ENCODE measurements around the gene MYMK.

Gene MYMK

DNA sequence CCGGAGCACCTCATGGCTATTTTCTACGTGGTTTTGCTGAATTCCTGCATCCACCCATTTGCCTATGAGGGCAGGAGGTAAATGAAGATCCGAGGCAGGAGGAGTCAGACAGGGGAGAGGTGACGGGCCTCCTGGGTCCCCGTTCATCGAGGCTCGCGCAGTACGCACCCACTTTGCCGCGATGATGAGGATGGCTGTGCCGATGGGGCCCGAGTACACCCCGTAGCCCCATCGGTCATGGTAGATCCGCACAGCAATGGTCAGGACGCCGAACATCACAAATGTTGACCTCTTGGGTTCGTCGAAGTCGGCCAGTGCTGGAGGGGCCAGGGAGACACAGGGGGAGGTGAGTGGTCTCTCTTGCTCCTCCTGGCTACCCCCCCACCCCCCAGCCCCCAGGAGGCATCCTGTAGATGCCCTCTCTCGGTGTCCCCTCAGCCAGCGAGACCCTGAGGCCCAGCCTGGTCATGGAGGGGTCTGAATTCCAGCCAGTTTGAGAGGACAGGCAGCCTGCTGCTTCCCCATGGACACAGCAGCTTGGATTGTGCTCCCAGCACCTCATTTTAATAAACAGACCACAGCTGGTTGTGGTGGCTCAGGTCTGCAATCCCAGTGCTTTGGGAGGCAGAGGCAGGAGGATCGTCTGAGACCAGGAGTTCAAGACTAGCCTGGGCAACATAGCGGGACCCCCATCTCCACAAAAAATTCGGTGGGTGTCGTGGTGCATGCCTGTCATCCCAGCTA, 5.9 kb downstream of the MYMK start:
- no peak for DNase-seq (ENCODE audit: low read depth in 2 of 2)

DNA sequence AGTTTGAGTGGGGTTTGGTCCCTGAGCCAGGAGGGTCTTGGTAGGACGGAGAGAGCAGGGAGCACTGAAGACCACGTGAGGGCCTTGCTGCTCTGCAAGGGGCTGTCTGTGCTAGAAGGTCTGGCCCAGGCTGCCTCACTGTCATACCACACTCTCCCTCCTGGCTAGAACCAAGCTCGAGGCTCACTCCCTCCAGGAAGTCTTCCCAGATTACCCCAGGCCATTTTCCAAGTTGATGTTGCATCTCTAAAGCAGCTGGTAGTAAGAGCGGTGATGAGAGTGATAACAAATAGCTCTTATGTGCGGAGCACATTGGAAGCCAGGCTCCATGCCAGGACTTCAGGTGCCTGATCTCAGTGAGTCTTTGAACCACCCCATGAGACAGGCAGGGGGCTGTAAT, 6.6 kb downstream of the MYMK start:
- no peak for DNase-seq (ENCODE audit: low read depth in 2 of 2)

DNA sequence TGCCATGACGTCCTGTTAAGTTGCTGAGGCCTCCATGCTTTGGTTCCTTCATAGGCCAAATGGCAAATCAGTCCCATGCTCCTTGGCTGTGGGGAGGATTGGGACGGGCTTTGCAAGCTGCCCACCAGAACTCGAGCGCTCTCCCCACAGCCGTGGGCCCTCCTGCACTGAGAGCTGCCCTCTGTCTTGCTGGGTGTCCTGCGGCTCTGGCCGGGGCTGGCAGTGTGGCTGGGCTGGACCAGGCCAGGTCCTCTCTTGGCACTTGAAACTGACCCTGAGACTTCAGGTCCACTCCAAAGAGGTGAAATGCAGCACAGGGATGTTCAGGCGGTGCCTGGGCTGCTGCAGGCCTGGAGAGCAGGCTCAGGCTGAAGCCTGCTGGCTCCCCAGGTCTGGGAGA, 7.0 kb downstream of the MYMK start:
- DNase-seq (ENCODE audit: low read depth in 2 of 2): no peak

- DNase-seq (ENCODE audit: low read depth in 2 of 2): no peak
These were observed 7.8 kb downstream of the MYMK start for GRCh38 chr9:133516961-133517350.

DNA sequence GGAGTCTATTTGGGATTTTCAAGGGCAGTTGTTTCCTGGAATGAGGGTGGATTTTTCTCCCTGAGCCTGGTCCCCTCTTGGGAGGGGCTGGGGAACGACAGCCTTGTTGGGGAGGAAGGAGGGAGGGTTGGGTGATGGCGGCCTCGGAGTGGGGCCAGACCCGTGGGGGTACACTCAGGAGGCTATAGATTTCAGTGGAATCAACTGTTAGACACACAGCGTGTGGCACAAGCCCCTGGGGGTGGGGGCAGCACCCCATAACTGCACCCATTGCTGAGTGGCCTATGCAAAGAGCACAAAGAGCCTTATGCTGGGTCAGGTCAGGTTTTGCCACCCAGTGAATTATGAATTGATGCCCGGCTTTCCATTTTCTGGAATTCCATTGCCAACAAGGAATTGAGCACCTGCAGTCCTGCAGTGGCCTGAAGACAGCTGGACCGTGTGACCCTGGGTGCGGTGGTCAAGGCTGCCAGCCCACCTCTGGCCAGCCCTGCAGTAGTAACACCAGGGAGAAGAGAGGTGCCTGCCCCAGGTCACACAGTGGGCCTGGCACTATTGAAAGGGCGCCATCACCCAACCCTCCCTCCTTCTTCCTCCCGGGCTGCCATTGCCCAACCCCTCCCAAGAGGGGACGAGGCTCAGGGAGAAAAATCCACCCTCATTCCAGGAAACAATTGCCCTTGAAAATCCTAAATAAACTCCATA, 8.4 kb downstream of the MYMK start:
- no peak for DNase-seq (ENCODE audit: low read depth in 2 of 2)

DNA sequence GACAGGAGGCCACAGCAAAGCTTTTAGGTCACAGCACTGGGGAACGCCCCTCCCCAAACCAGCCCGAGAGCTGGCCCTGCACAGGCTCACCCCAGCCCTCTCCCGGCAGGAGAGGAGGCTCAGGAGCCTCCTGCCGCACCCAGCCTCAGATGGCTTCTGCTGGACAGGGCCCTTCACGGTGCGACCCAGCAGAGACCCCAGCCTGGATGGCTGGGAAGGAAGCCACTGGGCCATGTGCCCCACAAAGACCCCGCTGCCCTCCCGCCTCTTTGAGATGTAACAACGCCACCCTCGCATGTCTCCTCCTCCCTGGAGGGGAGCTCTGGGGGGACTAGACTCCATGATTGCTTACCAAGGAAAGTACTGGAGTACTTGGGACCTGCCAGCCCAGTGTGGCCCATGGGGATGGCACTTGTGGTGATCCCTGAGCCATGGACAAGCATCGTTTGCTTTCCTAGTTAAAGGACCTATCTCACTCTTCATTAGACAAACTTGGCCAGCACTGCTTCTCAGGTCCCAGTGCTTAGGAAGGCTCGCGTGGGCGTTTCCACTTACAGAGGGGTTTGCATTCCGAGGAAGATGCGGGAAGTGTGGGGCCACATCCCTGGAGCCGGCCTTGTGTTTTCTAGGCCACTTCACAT, 9.0 kb downstream of the MYMK start:
- no peak for DNase-seq (ENCODE audit: low read depth in 2 of 2)

DNA sequence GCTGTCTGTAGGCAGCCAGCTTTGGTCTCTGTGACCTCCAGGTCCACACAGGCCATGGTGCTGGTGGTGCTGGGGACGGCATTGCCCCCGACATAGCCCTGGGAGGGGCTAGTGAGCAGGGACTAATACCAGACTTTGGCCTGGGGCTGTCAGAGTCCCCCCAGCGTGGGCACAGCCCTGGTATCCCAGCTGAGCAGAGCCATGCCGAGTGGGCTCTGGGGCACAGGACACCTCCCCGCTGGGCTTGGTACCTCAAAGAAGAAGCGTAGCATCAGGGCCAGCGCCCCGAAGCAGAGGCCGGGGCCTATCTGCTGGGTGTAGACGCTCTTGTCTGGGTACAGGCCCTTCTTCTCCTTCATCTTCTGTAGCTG, 9.5 kb downstream of the MYMK start:
- no peak for DNase-seq (ENCODE audit: low read depth in 2 of 2)

GRCh38 chr9:133514460-133515239, 10.1 kb downstream of the MYMK start:
- no peak for DNase-seq (ENCODE audit: low read depth in 2 of 2)

GRCh38 chr9:133513214-133514100, 11.3 kb downstream of the MYMK start:
- DNase-seq (ENCODE audit: low read depth in 2 of 2): no peak

GRCh38 chr9:133512253-133513213, 12.2 kb downstream of the MYMK start:
- DNase-seq (ENCODE audit: low read depth in 2 of 2): no peak

DNA sequence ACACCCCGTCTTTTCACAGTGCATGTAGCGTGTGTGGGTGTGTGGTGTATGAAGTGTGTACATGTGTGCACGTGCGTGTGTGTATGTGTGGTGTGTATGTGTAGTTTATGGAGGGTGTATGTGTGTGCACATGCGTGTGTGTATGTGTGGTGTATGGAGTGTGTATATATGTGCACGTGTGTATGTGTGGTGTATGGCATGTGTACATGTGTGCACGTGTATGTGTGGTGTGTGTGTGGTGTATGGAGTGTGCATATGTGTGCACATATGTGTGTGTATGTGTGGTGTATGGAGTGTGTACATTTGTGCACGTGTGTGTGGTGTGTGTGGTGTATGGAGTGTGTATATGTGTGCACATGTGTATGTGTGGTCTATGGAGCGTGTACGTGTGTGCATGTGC, 13.2 kb downstream of the MYMK start:
- no peak for DNase-seq (ENCODE audit: low read depth in 2 of 2)

DNA sequence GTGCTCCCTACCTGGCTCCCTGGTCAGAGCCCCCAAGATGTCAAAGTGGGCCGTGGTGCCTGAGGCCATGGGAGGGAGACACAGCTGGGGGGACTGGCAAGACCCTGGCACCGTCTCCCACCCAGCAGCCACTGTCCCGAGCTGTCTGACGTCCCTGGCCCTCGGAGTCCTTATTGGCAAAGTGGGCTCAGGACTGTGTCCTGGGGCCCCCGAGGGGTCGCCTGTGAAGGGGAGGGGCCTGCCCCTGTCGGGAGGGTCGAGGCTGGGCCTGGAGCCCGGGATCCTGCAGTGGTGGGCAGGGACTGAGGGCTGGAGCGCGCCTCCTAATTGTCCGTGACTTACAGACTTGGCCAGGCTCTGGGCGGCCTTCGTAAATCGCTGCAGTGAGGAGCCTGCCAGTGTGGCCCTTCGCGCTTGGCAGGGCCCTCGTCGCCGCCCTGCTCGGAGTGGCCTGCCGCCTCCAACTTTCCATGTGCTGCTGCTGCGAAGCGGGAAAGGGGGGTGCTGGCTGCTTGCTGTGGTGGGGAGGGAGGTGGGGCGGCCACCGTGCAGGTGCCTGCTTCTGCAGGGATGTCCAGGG, 13.7 kb downstream of the MYMK start:
- DNase-seq (ENCODE audit: low read depth in 2 of 2): no peak

DNA sequence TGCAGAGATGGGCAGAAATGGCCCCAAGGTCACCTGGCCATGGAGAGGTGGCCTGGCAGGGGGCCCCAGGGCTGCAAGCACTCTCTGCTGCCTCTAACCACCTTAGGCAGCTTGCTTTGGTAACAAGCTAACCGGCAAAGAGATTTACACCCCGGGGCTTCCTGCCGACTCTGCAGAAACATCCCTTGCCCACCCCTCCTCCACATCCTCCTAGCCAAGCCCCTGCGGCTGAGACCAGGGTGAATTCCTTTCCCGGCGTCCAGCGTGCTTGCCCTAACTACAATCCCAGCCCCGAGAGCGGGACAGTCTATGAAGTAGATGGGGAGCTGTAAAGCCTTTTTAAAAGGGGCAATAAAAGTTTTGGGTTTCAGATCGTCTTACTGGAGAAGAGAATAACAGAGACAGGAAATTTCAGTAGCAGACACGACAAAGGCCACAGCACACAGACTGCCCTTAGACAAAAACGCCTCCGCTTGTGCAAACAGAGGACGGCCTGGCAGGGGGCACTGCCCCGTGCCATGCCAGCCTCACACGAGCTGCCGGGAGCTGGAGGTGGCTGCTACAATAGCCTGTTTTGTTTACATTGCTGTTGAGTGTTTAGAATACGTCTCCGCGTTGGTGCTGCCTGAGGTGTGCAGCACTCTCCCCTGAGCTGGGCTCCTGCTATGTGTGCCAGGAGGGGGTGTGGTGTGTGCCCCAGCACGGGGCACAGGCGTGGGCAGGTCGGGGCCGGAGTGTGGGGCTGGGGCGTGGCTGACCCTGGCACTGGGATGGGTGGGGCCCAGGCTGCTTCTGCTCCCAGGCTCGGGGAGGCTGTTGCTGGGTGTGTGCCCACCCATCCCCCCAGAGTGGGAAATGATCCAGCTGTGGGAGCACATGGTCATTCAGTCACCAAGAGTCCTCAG, 15.3 kb downstream of the MYMK start:
- DNase-seq (ENCODE audit: low read depth in 2 of 2): no peak

- DNase-seq (ENCODE audit: low read depth in 2 of 2): no peak
These were observed 16.7 kb downstream of the MYMK start for GRCh38 chr9:133508046-133508445.

GRCh38 chr9:133507246-133507965, 17.4 kb downstream of the MYMK start:
- no peak for DNase-seq (ENCODE audit: low read depth in 2 of 2)

DNA sequence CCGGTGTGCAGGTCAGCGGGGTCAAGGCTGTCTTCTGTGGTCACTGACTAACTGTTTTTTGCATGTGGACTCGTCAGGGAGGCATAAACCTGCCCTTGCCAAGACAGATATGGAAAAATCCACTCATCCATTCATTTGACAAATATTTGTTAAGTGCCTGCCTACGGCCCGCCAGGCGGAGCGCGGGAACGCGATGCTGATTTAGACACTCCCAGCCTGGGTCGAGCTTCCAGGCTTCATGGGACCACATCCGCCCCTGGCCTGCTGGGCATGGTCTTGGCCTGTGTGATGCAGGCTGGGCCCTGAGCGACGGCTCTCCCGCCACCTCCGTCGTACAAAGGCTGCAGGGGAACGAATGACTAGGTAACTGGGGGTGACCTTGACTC, 18.1 kb downstream of the MYMK start:
- DNase-seq (ENCODE audit: low read depth in 2 of 2): no peak

DNA sequence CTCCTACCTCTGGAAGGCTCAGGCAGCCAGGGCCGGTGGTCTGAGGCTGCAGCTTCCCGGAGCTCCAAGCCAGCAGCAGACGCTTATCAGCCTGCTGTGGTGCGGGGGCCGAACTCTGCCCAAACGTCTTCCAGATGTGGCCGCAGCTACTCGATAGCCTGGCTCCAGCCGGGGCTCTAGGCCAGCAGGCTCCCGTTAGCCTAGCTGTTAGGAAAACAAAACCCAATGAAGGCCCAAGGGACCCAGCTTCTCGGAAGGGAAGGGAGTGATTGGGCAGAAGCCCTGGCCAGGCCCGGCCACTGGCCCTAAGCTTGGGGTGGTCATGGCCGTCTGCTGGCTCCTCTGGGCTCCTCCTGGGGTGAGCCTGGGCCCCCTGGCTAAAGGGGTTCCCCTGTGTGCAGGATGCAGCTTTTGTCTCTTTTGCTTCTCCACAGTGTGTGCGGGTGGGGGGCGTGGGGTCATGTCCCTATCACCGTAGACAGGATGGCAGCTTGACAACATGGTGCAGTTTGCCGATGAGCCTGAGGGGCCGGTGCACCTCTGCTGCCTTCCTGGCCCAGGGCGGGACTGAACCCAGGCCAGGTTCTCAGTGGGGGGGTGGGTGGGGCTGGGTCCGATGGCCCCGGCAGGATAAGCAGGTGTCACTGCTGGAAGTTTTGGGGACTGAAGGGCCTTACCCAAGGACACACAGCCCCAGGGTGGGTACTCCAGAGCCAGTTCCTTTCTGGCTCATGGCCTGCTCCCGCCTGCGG, 18.7 kb downstream of the MYMK start:
- no peak for DNase-seq (ENCODE audit: low read depth in 2 of 2)

Measured in activated CD4-positive, alpha-beta T cell treated with anti-CD3 and anti-CD28 coated beads for 24 hours (primary cell).